Loucy (cell line): ENCODE data around the gene SRGAP1.

ENCODE experiments used
- H2AFZ ChIP-seq: fragments of 200-600 bp; sonication (generic); 2 replicates; pipeline ENCODE4 v1.6.0; 2016; ENCODE audit warnings: antibody characterized with exemption, mild to moderate bottlenecking, low read length, moderate library complexity
- H3F3A ChIP-seq: fragments of 200-600 bp; 2 replicates; pipeline ENCODE4 v1.6.0; 2016; ENCODE audit warnings: antibody characterized with exemption, low read depth, mild to moderate bottlenecking
- H3K27me3 ChIP-seq: fragments of 200-600 bp; sonication (generic); 2 replicates; pipeline ENCODE4 v1.6.1; 2014; ENCODE audit warnings: low read length, mild to moderate bottlenecking; ENCODE audit not compliant: insufficient read depth, poor library complexity, severe bottlenecking
- H3K36me3 ChIP-seq: fragments of 200-600 bp; sonication (generic); 2 replicates; pipeline ENCODE4 v1.6.1; 2016; ENCODE audit warnings: low read length; ENCODE audit not compliant: insufficient read depth
- H3K4me1 ChIP-seq: fragments of 200-600 bp; sonication (generic); 2 replicates; pipeline ENCODE4 v1.5.1; 2014; ENCODE audit warnings: low read length, mild to moderate bottlenecking; ENCODE audit not compliant: insufficient read depth, poor library complexity, severe bottlenecking
- H3K4me2 ChIP-seq: fragments of 200-600 bp; sonication (generic); 2 replicates; pipeline ENCODE4 v1.6.0; 2014; ENCODE audit warnings: antibody characterized with exemption, low read length, low read depth, mild to moderate bottlenecking; ENCODE audit not compliant: poor library complexity, severe bottlenecking
- H3K4me3 ChIP-seq: fragments of 200-600 bp; sonication (generic); 2 replicates; pipeline ENCODE4 v1.5.1; 2014; ENCODE audit warnings: low read length, mild to moderate bottlenecking, mixed read lengths; ENCODE audit not compliant: poor library complexity, severe bottlenecking
- H3K79me2 ChIP-seq: fragments of 200-600 bp; sonication (generic); 2 replicates; pipeline ENCODE4 v1.6.1; 2014; ENCODE audit warnings: low read length; ENCODE audit not compliant: insufficient read depth
- H3K9ac ChIP-seq: fragments of 200-600 bp; sonication (generic); 2 replicates; pipeline ENCODE4 v1.6.0; 2014; ENCODE audit warnings: mild to moderate bottlenecking, low read depth, low read length, moderate library complexity; ENCODE audit not compliant: poor library complexity, severe bottlenecking
- H3K9me2 ChIP-seq: fragments of 200-600 bp; sonication (generic); replicated peaks from 2 replicates; pipeline ENCODE4 v1.6.1; 2016; ENCODE audit warnings: low read depth, low read length, mixed read lengths
- H3K9me3 ChIP-seq: fragments of 200-600 bp; sonication (generic); 2 replicates; pipeline ENCODE4 v1.6.1; 2014; ENCODE audit warnings: mild to moderate bottlenecking, antibody characterized with exemption, low read length, low read depth; ENCODE audit not compliant: insufficient read depth
- H4K20me1 ChIP-seq: fragments of 200-600 bp; sonication (generic); 2 replicates; pipeline ENCODE4 v1.6.0; 2014; ENCODE audit warnings: antibody characterized with exemption, low read length, mild to moderate bottlenecking; ENCODE audit not compliant: insufficient read depth, poor library complexity, severe bottlenecking
- EZH2phosphoT487 ChIP-seq: fragments of 200-600 bp; IDR thresholded peaks from 2 replicates; pipeline ENCODE4 v1.6.1; 2018; ENCODE audit warnings: antibody characterized with exemption, mild to moderate bottlenecking, moderate library complexity, borderline replicate concordance
- TF ChIP-seq, protein P1 (sequence below): fragments of 200-600 bp; sonication (generic); conservative IDR thresholded peaks from 2 replicates; pipeline ENCODE4 v1.5.1; 2014; ENCODE audit warnings: mild to moderate bottlenecking, antibody characterized with exemption, low read length

SRGAP1 gene

DNA sequence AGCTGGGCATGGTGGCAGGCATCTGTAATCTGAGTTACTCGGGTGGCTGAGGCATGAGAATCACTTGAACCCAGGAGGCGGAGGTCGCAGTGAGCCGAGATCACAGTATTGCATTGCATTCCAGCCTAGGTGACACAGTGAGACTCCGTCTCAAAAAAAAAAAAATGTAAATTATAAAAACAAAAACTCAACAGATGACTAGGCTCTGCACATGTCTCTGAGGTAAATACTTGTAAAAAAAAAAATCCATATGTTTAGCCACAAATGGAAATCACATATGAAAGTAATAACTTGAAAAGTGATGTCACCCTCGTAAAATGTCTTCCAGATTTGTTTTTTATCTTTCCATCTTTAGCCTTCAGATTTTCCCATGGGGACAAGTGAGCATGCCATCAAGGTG, 292.6 kb downstream of the SRGAP1 start:
- no peak overlapping the region for H3K9ac ChIP-seq
- H3K4me3 ChIP-seq, result no peak overlapping the region
- no peaks in the 10 kb centered on the region for H3K36me3 ChIP-seq
- H3F3A ChIP-seq, result no peaks in the 10 kb centered on the region
- H3K79me2 ChIP-seq, result no peaks in the 10 kb centered on the region
- H3K4me1 ChIP-seq, result no peaks in the 10 kb centered on the region
- no peak overlapping the region for H3K4me2 ChIP-seq
- no peaks in the 10 kb centered on the region for H3K27me3 ChIP-seq
- H4K20me1 ChIP-seq, result no peaks in the 10 kb centered on the region
- no peak overlapping the region for H2AFZ ChIP-seq
- no peaks in the 10 kb centered on the region for H3K9me2 ChIP-seq
- H3K9me3 ChIP-seq, result no peaks in the 10 kb centered on the region
- TF ChIP-seq EZH2phosphoT487, result no peak
- TF ChIP-seq, protein P1, sequence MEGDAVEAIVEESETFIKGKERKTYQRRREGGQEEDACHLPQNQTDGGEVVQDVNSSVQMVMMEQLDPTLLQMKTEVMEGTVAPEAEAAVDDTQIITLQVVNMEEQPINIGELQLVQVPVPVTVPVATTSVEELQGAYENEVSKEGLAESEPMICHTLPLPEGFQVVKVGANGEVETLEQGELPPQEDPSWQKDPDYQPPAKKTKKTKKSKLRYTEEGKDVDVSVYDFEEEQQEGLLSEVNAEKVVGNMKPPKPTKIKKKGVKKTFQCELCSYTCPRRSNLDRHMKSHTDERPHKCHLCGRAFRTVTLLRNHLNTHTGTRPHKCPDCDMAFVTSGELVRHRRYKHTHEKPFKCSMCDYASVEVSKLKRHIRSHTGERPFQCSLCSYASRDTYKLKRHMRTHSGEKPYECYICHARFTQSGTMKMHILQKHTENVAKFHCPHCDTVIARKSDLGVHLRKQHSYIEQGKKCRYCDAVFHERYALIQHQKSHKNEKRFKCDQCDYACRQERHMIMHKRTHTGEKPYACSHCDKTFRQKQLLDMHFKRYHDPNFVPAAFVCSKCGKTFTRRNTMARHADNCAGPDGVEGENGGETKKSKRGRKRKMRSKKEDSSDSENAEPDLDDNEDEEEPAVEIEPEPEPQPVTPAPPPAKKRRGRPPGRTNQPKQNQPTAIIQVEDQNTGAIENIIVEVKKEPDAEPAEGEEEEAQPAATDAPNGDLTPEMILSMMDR, result no peak

DNA sequence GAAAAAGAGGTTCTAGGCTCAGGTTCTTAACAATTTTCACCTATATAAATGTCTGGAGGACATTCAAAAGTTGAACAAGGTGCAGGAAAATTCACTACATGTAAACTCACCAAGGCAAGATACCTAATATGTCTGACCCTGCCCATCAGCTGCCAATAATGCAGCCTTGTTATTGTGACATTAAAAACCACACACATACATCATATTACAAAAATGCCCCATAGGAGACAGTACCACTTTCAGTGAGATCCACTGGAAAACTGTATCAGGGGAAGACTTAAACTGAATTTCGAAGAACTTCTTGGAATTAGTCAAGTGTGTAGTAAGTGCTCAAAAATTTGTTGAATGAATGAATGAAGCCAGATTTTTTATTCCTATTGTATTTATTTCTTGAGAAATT, 294.5 kb downstream of the SRGAP1 start:
- no peaks in the 10 kb centered on the region for H3K9me3 ChIP-seq
- H3K9me2 ChIP-seq, result no peaks in the 10 kb centered on the region
- H2AFZ ChIP-seq, result no peak overlapping the region
- H3K4me1 ChIP-seq, result no peaks in the 10 kb centered on the region
- H3K9ac ChIP-seq, result no peak overlapping the region
- H3F3A ChIP-seq, result no peaks in the 10 kb centered on the region
- no peak overlapping the region for H3K4me2 ChIP-seq
- no peaks in the 10 kb centered on the region for H3K79me2 ChIP-seq
- no peaks in the 10 kb centered on the region for H4K20me1 ChIP-seq
- H3K36me3 ChIP-seq, result no peaks in the 10 kb centered on the region
- H3K4me3 ChIP-seq, result no peak overlapping the region
- no peak for TF ChIP-seq EZH2phosphoT487
- TF ChIP-seq, protein P1, result no peak
- no peaks in the 10 kb centered on the region for H3K27me3 ChIP-seq

GRCh38 chr12:64142382-64142781, 297.9 kb downstream of the SRGAP1 start:
- Histone ChIP-seq H3K4me2 (no peak overlapping the region), H3K9me2 (no peaks in the 10 kb centered on the region)
- TF ChIP-seq EZH2phosphoT487, result no peak
- TF ChIP-seq, protein P1, result no peak

More at GRCh38 chr12:64142382-64142781, 297.9 kb downstream of the SRGAP1 start:
- no peaks in the 10 kb centered on the region for H3K36me3 ChIP-seq
- no peaks in the 10 kb centered on the region for H3K27me3 ChIP-seq
- H3K9ac ChIP-seq, result no peak overlapping the region
- no peaks in the 10 kb centered on the region for H3F3A ChIP-seq
- H3K9me3 ChIP-seq, result no peaks in the 10 kb centered on the region
- H3K4me1 ChIP-seq, result no peaks in the 10 kb centered on the region
- no peaks in the 10 kb centered on the region for H4K20me1 ChIP-seq
- H3K79me2 ChIP-seq, result no peaks in the 10 kb centered on the region
- H2AFZ ChIP-seq, result no peak overlapping the region
- H3K4me3 ChIP-seq, result no peak overlapping the region
